Measurements from ENCODE around the gene LYST.
"Not testable (repeated sequence)": the region's sequence is repeated elsewhere in the genome, so short reads cannot be mapped to it uniquely, and the experiment has no call there.

LYST gene

DNA sequence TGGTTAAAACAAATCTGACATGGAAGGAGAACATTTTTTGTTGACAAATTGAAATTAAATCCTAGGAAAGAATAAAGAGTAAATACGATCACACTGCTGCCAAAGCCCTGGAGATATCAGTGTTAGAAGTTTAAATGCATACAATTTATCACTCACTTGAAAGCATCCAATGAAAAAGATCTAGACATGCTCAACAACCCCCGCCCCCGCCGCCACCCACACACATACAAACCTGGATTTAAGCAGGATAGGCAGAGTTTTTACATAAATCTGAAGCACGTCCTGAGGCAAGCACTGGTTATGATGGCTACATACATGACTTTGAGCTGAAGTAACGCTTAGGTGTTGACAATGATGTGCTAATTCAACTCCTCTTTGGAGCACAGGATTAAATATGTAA is 58.5 kb downstream of the LYST start:
- Mint-ChIP-seq H3K4me1 (peaks cover 10% of the 10 kb centered on the region), H3K4me3 (no peak overlapping the region), H3K27me3 (ENCODE audit: low read depth, poor library complexity) (peaks cover 11% of the 10 kb centered on the region), H3K27ac (no peak overlapping the region), H3K9me3 (no peaks in the 10 kb centered on the region), H3K36me3 (ENCODE audit: low read depth) (no peaks in the 10 kb centered on the region)
- DNase-seq = peak; percentile 5
- TF ChIP-seq, protein P1, sequence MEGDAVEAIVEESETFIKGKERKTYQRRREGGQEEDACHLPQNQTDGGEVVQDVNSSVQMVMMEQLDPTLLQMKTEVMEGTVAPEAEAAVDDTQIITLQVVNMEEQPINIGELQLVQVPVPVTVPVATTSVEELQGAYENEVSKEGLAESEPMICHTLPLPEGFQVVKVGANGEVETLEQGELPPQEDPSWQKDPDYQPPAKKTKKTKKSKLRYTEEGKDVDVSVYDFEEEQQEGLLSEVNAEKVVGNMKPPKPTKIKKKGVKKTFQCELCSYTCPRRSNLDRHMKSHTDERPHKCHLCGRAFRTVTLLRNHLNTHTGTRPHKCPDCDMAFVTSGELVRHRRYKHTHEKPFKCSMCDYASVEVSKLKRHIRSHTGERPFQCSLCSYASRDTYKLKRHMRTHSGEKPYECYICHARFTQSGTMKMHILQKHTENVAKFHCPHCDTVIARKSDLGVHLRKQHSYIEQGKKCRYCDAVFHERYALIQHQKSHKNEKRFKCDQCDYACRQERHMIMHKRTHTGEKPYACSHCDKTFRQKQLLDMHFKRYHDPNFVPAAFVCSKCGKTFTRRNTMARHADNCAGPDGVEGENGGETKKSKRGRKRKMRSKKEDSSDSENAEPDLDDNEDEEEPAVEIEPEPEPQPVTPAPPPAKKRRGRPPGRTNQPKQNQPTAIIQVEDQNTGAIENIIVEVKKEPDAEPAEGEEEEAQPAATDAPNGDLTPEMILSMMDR (IDR thresholded peaks at IDR 0.05) = no peak

DNA sequence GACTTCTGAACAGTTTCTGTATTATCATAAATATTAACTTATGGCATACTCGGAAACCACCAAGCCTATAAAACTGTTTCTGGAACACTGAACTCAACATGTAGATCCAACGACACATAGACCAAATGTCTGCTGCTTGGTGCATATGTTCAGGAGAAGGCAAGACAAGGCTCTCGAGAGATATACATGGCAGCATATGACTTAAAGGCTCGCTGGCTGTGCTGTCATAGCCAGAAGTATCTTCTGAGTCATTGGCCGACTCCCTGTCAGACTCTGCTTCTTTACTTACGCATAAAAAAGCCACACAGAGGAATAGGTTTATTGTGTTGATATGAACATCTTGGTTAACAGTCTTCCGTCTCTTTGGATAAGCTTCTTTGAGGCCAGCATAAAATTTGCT is 60.6 kb downstream of the LYST start:
- no peaks in the 10 kb centered on the region for H3K36me3 Mint-ChIP-seq (ENCODE audit: low read depth)
- H3K27me3 Mint-ChIP-seq (ENCODE audit: low read depth, poor library complexity) = peaks cover 13% of the 10 kb centered on the region
- TF ChIP-seq, protein P1 (IDR thresholded peaks at IDR 0.05) = no peak
- H3K9me3 Mint-ChIP-seq = no peaks in the 10 kb centered on the region
- DNase-seq = no peak
- no peak overlapping the region for H3K27ac Mint-ChIP-seq
- H3K4me3 Mint-ChIP-seq = no peak overlapping the region
- peaks cover 10% of the 10 kb centered on the region for H3K4me1 Mint-ChIP-seq

DNA sequence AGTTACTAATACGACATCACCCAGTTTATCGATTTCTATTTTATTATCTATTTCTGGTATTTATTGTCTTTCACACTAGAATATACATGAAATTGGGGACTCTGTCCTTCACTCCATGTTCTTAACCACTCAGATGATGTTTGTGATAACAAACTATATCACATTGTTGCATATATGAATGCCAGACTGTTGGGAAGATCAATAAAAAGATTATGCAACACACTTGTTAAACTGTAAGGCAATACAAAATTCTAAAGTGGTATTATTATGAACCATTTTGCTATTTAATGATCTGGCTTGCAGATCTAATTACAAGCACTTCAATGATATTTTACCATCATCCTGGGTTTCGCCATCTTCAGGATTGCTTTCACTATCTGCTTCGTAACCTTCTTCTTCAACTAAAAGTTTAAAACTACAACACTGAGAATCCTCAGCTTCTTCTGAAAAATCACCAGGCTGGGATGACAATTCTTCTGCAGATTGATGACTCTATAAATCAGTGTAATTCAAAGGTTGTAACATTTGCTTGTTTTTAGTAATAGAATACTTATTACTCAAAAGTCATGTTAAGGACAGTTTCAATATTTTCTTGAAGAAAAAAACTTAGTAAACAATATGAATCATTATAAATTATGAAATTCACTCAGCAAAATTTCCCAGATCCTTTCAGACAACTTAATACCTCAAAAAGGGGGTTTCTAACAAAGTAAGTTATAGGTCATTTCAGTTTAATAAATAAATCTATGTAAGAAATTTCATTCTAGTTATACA is 63.9 kb downstream of the LYST start:
- Mint-ChIP-seq H3K36me3 (ENCODE audit: low read depth) (no peaks in the 10 kb centered on the region), H3K27me3 (ENCODE audit: low read depth, poor library complexity) (peaks cover 10% of the 10 kb centered on the region), H3K9me3 (no peaks in the 10 kb centered on the region), H3K4me3 (no peak overlapping the region), H3K4me1 (peaks cover 5% of the 10 kb centered on the region), H3K27ac (no peak overlapping the region)
- TF ChIP-seq, protein P1 (IDR thresholded peaks at IDR 0.05) = no peak
- no peak for DNase-seq

- Mint-ChIP-seq H3K4me3 (no peak overlapping the region), H3K36me3 (ENCODE audit: low read depth) (no peaks in the 10 kb centered on the region), H3K9me3 (no peaks in the 10 kb centered on the region), H3K4me1 (no peaks in the 10 kb centered on the region), H3K27me3 (ENCODE audit: low read depth, poor library complexity) (peaks cover 20% of the 10 kb centered on the region), H3K27ac (no peak overlapping the region)
- DNase-seq = no peak
- TF ChIP-seq, protein P1 (IDR thresholded peaks at IDR 0.05) = no peak
Measured at GRCh38 chr1:235799264-235799663, 67.4 kb downstream of the LYST start.

DNA sequence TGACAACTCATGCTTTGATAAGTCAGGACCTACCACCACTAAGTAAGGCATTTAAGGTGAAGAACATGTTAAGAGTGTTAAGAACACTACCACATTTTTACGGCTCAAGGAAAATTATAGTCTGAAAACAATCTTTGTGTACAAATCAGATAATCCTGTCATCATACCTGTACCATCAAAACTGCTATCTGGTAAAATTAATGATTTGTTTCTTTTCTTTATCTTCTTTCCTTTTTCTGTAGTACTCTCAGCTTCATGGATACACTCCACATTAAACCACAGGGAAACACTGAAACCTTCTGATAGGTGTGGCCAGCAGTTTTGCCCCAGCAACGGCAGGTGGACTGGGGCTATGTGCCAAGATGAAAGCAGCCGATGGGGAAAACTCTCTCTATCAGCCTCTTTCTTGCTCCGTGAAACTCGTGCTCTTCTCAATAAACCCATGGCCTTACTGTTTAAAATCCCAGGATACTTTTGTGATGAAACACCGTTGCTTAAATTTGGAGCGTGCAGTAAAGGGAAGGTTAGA is 75.1 kb downstream of the LYST start:
- H3K9me3 Mint-ChIP-seq = no peaks in the 10 kb centered on the region
- H3K27ac Mint-ChIP-seq = no peak overlapping the region
- H3K27me3 Mint-ChIP-seq (ENCODE audit: low read depth, poor library complexity) = peaks cover 17% of the 10 kb centered on the region
- H3K4me1 Mint-ChIP-seq = no peaks in the 10 kb centered on the region
- DNase-seq = no peak
- TF ChIP-seq, protein P1 (IDR thresholded peaks at IDR 0.05) = no peak
- H3K4me3 Mint-ChIP-seq = no peak overlapping the region
- no peaks in the 10 kb centered on the region for H3K36me3 Mint-ChIP-seq (ENCODE audit: low read depth)

GRCh38 chr1:235790123-235790522 is 76.6 kb downstream of the LYST start:
- Mint-ChIP-seq H3K4me3 (no peak overlapping the region), H3K27ac (no peak overlapping the region), H3K4me1 (no peaks in the 10 kb centered on the region)

GRCh38 chr1:235786227-235786898 is 80.3 kb downstream of the LYST start:
- not testable (repeated sequence) for H3K4me1 Mint-ChIP-seq; H3K4me3 Mint-ChIP-seq; H3K36me3 Mint-ChIP-seq (ENCODE audit: low read depth); DNase-seq; H3K9me3 Mint-ChIP-seq; H3K27ac Mint-ChIP-seq; H3K27me3 Mint-ChIP-seq (ENCODE audit: low read depth, poor library complexity)

More at GRCh38 chr1:235790123-235790522, 76.6 kb downstream of the LYST start:
- DNase-seq = no peak
- Mint-ChIP-seq H3K36me3 (ENCODE audit: low read depth) (no peaks in the 10 kb centered on the region), H3K27me3 (ENCODE audit: low read depth, poor library complexity) (peaks cover 10% of the 10 kb centered on the region), H3K9me3 (no peaks in the 10 kb centered on the region)
- TF ChIP-seq, protein P1 (IDR thresholded peaks at IDR 0.05) = no peak
